Measurements from ENCODE around the gene ZNF525.
A peak's percentile ranks its signal among the peaks of the same experiment; 100 is the strongest.
"Not testable (repeated sequence)": the region's sequence is repeated elsewhere in the genome, so short reads cannot be mapped to it uniquely, and the experiment has no call there.

Gene ZNF525

GRCh38 chr19:53365134-53365898, at the start of gene ZNF525:
Gene ZNF525, plus strand, starts transcription at chr19:53365705. Its CDS starts 6,577 bp downstream, at chr19:53372282.
- FAIRE-seq = no peak

GRCh38 chr19:53328967-53329366, 36.5 kb upstream of the ZNF525 start:
- FAIRE-seq = no peak

GRCh38 chr19:53332484-53332883, 33.0 kb upstream of the ZNF525 start:
- FAIRE-seq = no peak

- FAIRE-seq = no peak
These were observed 32.4 kb upstream of the ZNF525 start for GRCh38 chr19:53333066-53333462.

- no peak for FAIRE-seq
These were observed 31.7 kb upstream of the ZNF525 start, which contains the start of gene ZNF845 for GRCh38 chr19:53333463-53334449. Gene ZNF845, plus strand, starts transcription at chr19:53333749. Its CDS starts 7,559 bp downstream, at chr19:53341308.

GRCh38 chr19:53344403-53344802, 21.1 kb upstream of the ZNF525 start:
- not testable (repeated sequence) for FAIRE-seq

GRCh38 chr19:53355739-53356138, 9.8 kb upstream of the ZNF525 start:
- no peak for FAIRE-seq

- no peak for FAIRE-seq
These were observed 7.5 kb upstream of the ZNF525 start for GRCh38 chr19:53357821-53358581.

GRCh38 chr19:53360056-53360455, 5.4 kb upstream of the ZNF525 start:
- not testable (repeated sequence) for FAIRE-seq

- FAIRE-seq = no peak
These were observed 491 bp downstream of the ZNF525 start for GRCh38 chr19:53365899-53366493.

GRCh38 chr19:53372196-53372595, 6.7 kb downstream of the ZNF525 start:
- no peak for FAIRE-seq

GRCh38 chr19:53374288-53374687, 8.8 kb downstream of the ZNF525 start:
- FAIRE-seq = no peak

GRCh38 chr19:53374743-53375142, 9.2 kb downstream of the ZNF525 start:
- FAIRE-seq = peak; percentile 27

- FAIRE-seq = no peak
These were observed 15.9 kb downstream of the ZNF525 start for GRCh38 chr19:53381376-53381775.

GRCh38 chr19:53388168-53388567, 22.7 kb downstream of the ZNF525 start:
- FAIRE-seq = no peak

GRCh38 chr19:53388904-53389303, 23.4 kb downstream of the ZNF525 start:
- FAIRE-seq = no peak

- FAIRE-seq = no peak
These were observed 24.1 kb downstream of the ZNF525 start for GRCh38 chr19:53389571-53389970.

GRCh38 chr19:53389978-53390377, 24.5 kb downstream of the ZNF525 start:
- FAIRE-seq = no peak

- no peak for FAIRE-seq
These were observed 29.0 kb downstream of the ZNF525 start for GRCh38 chr19:53394522-53394973.

GRCh38 chr19:53394974-53395839, 29.7 kb downstream of the ZNF525 start, which contains the start of gene ZNF765:
Gene ZNF765, plus strand, starts transcription at chr19:53395149. Its CDS starts 2,867 bp downstream, at chr19:53398016.
- no peak for FAIRE-seq

Data from islet of Langerhans (tissue), 1 donor.